HG02759 (cell line): ENCODE data around the gene FAM161A.

Source experiments
- ATAC-seq: cut with Tn5 transposase; IDR thresholded peaks from one replicate; pipeline ENCODE4 v1.9.1; 2021; ENCODE audit warnings: mild to moderate bottlenecking, moderate library complexity; ENCODE audit not compliant: unreplicated experiment

FAM161A gene

DNA sequence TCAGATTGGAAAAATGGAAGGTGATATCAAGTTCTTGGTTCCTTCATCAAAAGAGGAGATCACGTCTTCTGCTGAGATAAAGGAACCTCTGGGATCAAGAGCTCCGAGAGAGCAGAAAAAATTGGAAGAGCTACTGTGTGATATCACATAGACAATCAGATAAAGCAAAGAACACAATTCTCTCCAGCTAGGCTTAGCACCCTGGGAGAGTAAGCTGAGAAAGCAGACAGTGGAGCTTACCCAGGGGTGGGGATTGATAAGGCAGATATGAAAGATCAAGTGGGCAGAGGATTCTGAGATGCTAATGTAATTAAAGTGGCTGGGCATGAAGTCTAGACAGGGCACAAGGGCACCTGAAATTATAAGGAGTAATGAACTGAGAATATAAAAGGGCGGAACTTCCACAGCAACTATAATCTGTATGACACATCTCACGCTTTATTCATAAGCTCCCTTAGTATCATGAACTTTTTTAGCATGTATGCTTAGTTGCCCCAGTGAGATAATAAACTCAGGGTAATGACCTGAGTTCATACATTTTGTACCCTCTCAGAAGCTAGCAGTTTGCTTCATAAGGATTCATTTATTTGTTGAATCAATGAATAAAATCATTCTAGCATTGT lies 65.8 kb downstream of the FAM161A start:
- no peak for ATAC-seq

DNA sequence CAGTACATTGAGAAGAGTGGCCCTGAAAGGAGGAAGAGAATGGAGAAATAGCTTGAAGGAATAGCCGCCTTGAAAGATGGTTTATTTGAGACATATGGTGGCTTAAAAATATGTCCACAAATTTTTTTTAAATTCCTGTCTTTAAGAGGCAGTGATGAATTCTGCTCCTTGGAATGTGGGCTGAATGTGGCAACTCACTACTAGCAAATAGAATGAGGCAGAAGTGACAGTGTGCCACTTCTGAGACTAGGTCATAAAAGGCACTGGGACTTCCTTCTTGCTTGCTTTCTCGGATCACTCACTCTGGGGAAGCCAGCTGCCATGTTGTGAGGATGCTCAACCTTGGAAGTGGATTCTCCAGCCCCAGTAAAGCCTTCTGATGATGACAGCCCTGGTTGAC lies 67.0 kb downstream of the FAM161A start:
- ATAC-seq: no peak

DNA sequence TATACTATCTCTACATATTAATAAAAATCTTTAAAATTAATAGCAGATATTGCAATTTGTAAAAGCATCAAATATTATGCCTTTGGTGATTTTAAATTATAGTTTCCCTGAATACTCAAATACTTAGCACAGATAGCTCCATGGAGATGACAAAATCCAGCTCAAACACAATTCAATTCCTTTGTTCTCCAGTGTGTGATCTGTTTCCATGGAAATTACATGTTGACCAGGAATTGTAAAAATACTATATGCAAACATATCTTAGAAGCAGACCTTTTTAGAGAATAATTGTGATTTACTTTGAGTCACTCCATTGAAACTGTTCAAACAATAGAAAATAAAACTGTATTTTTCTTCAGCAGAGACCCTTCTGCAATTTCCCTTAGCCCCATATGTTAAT lies 68.3 kb downstream of the FAM161A start:
- ATAC-seq: no peak

DNA sequence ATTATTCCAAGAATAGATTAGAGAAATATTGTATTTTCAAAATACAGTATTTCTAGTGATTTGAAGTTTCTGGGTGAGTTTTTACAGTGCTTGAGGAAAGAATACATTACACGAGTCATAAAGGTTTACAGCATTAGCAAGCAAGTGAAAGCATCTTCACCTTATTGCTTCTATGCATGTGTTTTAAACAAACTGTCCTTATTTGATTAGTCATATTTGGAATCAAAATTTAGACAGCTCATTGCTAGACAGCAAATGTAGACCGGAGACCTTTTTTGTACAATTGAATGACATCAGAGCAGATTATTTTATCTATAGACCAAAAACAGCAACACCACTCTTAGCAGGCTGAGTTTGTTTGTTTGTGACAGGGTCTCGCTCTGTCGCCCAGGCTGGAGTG lies 69.2 kb downstream of the FAM161A start:
- no peak for ATAC-seq

DNA sequence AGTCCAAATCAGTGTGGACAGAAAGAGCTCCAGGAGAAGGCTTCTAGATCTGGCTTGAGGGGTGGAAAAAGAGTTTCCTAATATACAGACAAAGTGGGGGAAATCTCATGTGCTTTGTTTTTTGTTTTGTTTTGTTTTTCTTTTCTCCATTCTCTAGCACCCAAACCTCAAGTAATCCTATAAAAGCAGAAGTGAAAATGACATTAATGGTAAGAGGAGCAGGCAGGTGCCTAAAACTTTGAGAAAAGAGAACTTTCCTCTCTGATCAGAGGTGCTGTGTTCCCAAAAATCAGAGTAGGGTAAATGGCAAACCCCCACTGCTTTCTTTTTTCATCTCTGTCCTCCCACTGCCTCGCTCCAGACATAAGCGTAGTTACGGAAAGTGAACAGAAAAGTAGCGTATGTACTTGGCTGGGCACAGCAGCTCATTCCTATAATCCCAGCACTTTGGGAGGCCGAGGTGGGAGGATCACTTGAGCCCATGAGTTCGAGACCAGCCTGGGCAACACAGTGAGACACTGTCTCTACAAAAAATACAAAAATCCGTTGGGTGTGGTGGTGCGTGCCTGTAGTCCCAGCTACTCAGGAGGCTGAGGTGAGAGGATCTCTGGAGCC lies 77.8 kb downstream of the FAM161A start:
- peak; percentile 76 for ATAC-seq
